H1 (cell line): ENCODE measurements around the gene TMEM139. TPM values are rescaled to one million over a fixed set of nuclear protein-coding genes. Genes with fewer than 3 reads are reported as not detected.

Experiments used
- CTCF ChIA-PET: fragments of 300-600 bp; sonication (Branson Sonifier 250); formaldehyde crosslinking; loops from one replicate; lab custom pipeline; 2021; ENCODE audit not compliant: partially characterized antibody; lab: Charles Lee
- POLR2A ChIA-PET: fragments of 300-600 bp; sonication (Branson Sonifier 250); formaldehyde crosslinking; loops from one replicate; lab custom pipeline; 2021; ENCODE audit warnings: inconsistent platforms; ENCODE audit not compliant: partially characterized antibody; lab: Charles Lee
- DNase-seq, 2 experiments: peaks; one replicate each; pipeline versions ENCODE4 v3.0.0 to v3.0.0-alpha.2; 2010 to 2022; ENCODE audit warnings: low spot score in 2 of 2, low read depth in 1 of 2, mixed read lengths in 1 of 2
- FAIRE-seq: peaks from 2 replicates; lab custom pipeline; 2011; peaks lifted over from hg19 to GRCh38; lab: Jason Lieb, UNC
- H2AFZ ChIP-seq: 2 replicates; pipeline ENCODE4 v1.8.1; 2012; ENCODE audit warnings: low read length, inconsistent platforms
- H2AK5ac ChIP-seq: 2 replicates; pipeline ENCODE4 v1.6.1; 2013; ENCODE audit warnings: low read depth, low read length
- H2BK120ac ChIP-seq: replicated peaks from 2 replicates; pipeline ENCODE3; 2013; ENCODE audit warnings: low read depth, low read length, inconsistent platforms
- H2BK12ac ChIP-seq: 2 replicates; pipeline ENCODE4 v1.6.1; 2013; ENCODE audit warnings: low read depth, low read length
- H2BK15ac ChIP-seq: 2 replicates; pipeline ENCODE4 v1.6.1; 2013; ENCODE audit warnings: low read length
- H2BK20ac ChIP-seq: 2 replicates; pipeline ENCODE4 v1.6.1; 2013; ENCODE audit warnings: low read length
- H2BK5ac ChIP-seq: 2 replicates; pipeline ENCODE4 v1.6.1; 2013; ENCODE audit warnings: low read depth, low read length
- H3K14ac ChIP-seq: 2 replicates; pipeline ENCODE4 v1.6.1; 2013; ENCODE audit warnings: inconsistent platforms; ENCODE audit not compliant: insufficient read length
- H3K18ac ChIP-seq: 2 replicates; pipeline ENCODE4 v1.6.1; 2013; ENCODE audit warnings: low read length; ENCODE audit errors: extremely low read depth
- H3K23ac ChIP-seq: 2 replicates; pipeline ENCODE4 v1.6.1; 2013; ENCODE audit warnings: inconsistent platforms; ENCODE audit not compliant: insufficient read length
- H3K23me2 ChIP-seq: 2 replicates; pipeline ENCODE4 v1.6.1; 2013; ENCODE audit warnings: low read depth, low read length
- H3K27ac ChIP-seq: 2 replicates; pipeline ENCODE4 v1.6.1; 2011; ENCODE audit warnings: low read depth, low read length, inconsistent platforms
- H3K27me3 ChIP-seq, 4 experiments: replicated peaks in 1 of 4; 1 replicate in 1 of 4; 2 replicates in 3 of 4; pipeline versions ENCODE4 v1.6.1 to v1.8.1; 2011 to 2013; ENCODE audit warnings: low read length in 3 of 4, mild to moderate bottlenecking in 3 of 4, inconsistent platforms in 2 of 4, mixed read lengths in 2 of 4, moderate library complexity in 1 of 4; ENCODE audit not compliant: control insufficient read depth in 3 of 4, insufficient read depth in 3 of 4; ENCODE audit errors: extremely low read depth in 1 of 4
- H3K36me3 ChIP-seq, 4 experiments: 2 replicates each; pipeline versions ENCODE4 v1.6.1 to v1.8.1; 2011 to 2013; ENCODE audit warnings: mild to moderate bottlenecking in 4 of 4, low read length in 3 of 4, moderate library complexity in 2 of 4, control low read depth in 1 of 4, inconsistent platforms in 1 of 4; ENCODE audit not compliant: insufficient read depth in 4 of 4, control insufficient read depth in 2 of 4
- H3K4ac ChIP-seq: replicated peaks from 2 replicates; pipeline ENCODE3; 2013; ENCODE audit warnings: low read length, low read depth, mixed read lengths, inconsistent platforms; ENCODE audit not compliant: insufficient read length
- H3K4me1 ChIP-seq, 4 experiments: replicated peaks in 1 of 4; 1 replicate in 1 of 4; 2 replicates in 3 of 4; pipeline versions ENCODE4 v1.6.1 to v1.8.1; 2011 to 2013; ENCODE audit warnings: low read length in 3 of 4, inconsistent platforms in 2 of 4, mixed read lengths in 1 of 4; ENCODE audit not compliant: insufficient read depth in 4 of 4, control insufficient read depth in 3 of 4
- H3K4me2 ChIP-seq, 2 experiments: 2 replicates each; pipeline versions ENCODE4 v1.6.1 to v1.8.1; 2011 to 2013; ENCODE audit warnings: low read depth in 2 of 2, low read length in 2 of 2, control low read depth in 1 of 2, inconsistent platforms in 1 of 2, mild to moderate bottlenecking in 1 of 2; ENCODE audit not compliant: insufficient read depth in 1 of 2
- H3K4me3 ChIP-seq, 4 experiments: fragments of 200-600, 300-600 bp in 1 of 4; sonication (generic), shearing (Covaris generic), sonication (Bioruptor Twin) in 1 of 4; 2 replicates each; pipeline versions ENCODE4 v1.5.1 to v1.8.1; 2011 to 2016; ENCODE audit warnings: low read length in 4 of 4, low read depth in 3 of 4, control low read depth in 2 of 4, inconsistent platforms in 2 of 4, mild to moderate bottlenecking in 2 of 4, mixed read lengths in 1 of 4, moderate library complexity in 1 of 4; ENCODE audit not compliant: insufficient read depth in 2 of 4; ENCODE audit errors: extremely low read depth in 1 of 4
- H3K56ac ChIP-seq: replicated peaks from 2 replicates; pipeline ENCODE3; 2013; ENCODE audit warnings: low read depth, mild to moderate bottlenecking, mixed read lengths, low read length, inconsistent platforms; ENCODE audit not compliant: insufficient read length
- H3K79me1 ChIP-seq: 2 replicates; pipeline ENCODE4 v1.6.1; 2013; ENCODE audit warnings: low read depth, low read length, control low read depth
- H3K79me2 ChIP-seq, 2 experiments: 2 replicates each; pipeline versions ENCODE4 v1.6.1 to v1.8.1; 2012 to 2013; ENCODE audit warnings: low read length in 2 of 2, mild to moderate bottlenecking in 2 of 2, inconsistent platforms in 1 of 2; ENCODE audit not compliant: insufficient read depth in 2 of 2, control insufficient read depth in 1 of 2
- H3K9ac ChIP-seq, 4 experiments: replicated peaks in 1 of 4; 1 replicate in 1 of 4; 2 replicates in 3 of 4; pipeline versions ENCODE4 v1.6.1 to v1.8.1; 2011 to 2013; ENCODE audit warnings: low read depth in 3 of 4, low read length in 3 of 4, control low read depth in 2 of 4, mild to moderate bottlenecking in 2 of 4, moderate library complexity in 2 of 4, inconsistent platforms in 1 of 4; ENCODE audit errors: extremely low read depth in 1 of 4
- H3K9me3 ChIP-seq, 2 experiments: 2 replicates each; pipeline versions ENCODE4 v1.6.1 to v1.8.1; 2012 to 2013; ENCODE audit warnings: mild to moderate bottlenecking in 2 of 2, moderate library complexity in 2 of 2, control low read depth in 1 of 2, inconsistent platforms in 1 of 2, low read depth in 1 of 2, low read length in 1 of 2, mixed read lengths in 1 of 2; ENCODE audit not compliant: insufficient read depth in 2 of 2
- H4K20me1 ChIP-seq, 2 experiments: replicated peaks in 1 of 2; 2 replicates each; pipeline versions ENCODE3 to v1.8.1; 2011 to 2013; ENCODE audit warnings: inconsistent platforms in 2 of 2, low read length in 2 of 2, mild to moderate bottlenecking in 1 of 2; ENCODE audit not compliant: insufficient read depth in 2 of 2, control insufficient read depth in 1 of 2
- H4K5ac ChIP-seq: 2 replicates; pipeline ENCODE4 v1.6.1; 2013; ENCODE audit warnings: low read length, low read depth, mixed read lengths, inconsistent platforms; ENCODE audit not compliant: insufficient read length
- H4K8ac ChIP-seq: 2 replicates; pipeline ENCODE4 v1.8.0; 2013; ENCODE audit warnings: mild to moderate bottlenecking, moderate library complexity, low read length, inconsistent platforms; ENCODE audit not compliant: insufficient read depth; ENCODE audit errors: extremely low read depth
- H4K91ac ChIP-seq: replicated peaks from 2 replicates; pipeline ENCODE3; 2013; ENCODE audit warnings: low read length, mixed read lengths, inconsistent platforms; ENCODE audit not compliant: insufficient read length
- HDAC2 ChIP-seq, 2 experiments: fragments of 300-600 bp in 1 of 2; sonication (generic) in 1 of 2; IDR thresholded peaks; 2 replicates each; pipeline ENCODE4 v1.6.1; 2011 to 2012; ENCODE audit warnings: low read depth in 2 of 2, low read length in 2 of 2, mild to moderate bottlenecking in 2 of 2, moderate library complexity in 2 of 2, borderline replicate concordance in 1 of 2, inconsistent platforms in 1 of 2
- RAD21 ChIP-seq, 2 experiments: IDR thresholded peaks in 1 of 2; conservative IDR thresholded peaks in 1 of 2; 2 replicates each; pipeline ENCODE4 v1.6.1; 2011; ENCODE audit warnings: low read depth in 2 of 2, low read length in 2 of 2, improper control_type of control experiment in 1 of 2, inconsistent platforms in 1 of 2, mild to moderate bottlenecking in 1 of 2, moderate library complexity in 1 of 2
- SIN3A ChIP-seq, 2 experiments: IDR thresholded peaks in 1 of 2; conservative IDR thresholded peaks in 1 of 2; 2 replicates each; pipeline ENCODE4 v1.6.1; 2011 to 2012; ENCODE audit warnings: low read length in 2 of 2, improper control_type of control experiment in 1 of 2, low read depth in 1 of 2, mild to moderate bottlenecking in 1 of 2
- WGBS, 2 experiments: shearing (Covaris generic) in 1 of 2; methylation state at CpG; one replicate each; pipeline versions ENCODE4 v1.1.6 to v1.1.7; 2013 to 2015; ENCODE audit warnings: low lambda C conversion rate in 2 of 2, mixed read lengths in 2 of 2, inconsistent platforms in 1 of 2, low coverage in 1 of 2, missing lambda C conversion rate in 1 of 2; ENCODE audit not compliant: insufficient replicate concordance in 2 of 2, insufficient coverage in 1 of 2, insufficient read length in 1 of 2; ENCODE audit errors: extremely low coverage in 1 of 2, missing lambda C conversion rate in 1 of 2; 5-methylcytosine and 5-hydroxymethylcytosine counted together
- polyA plus RNA-seq, 7 experiments: library from polyadenylated mRNA; depleted of rRNA in 3 of 7; stranded (reverse) in 5 of 7; unstranded in 2 of 7; fragments of >200 nt in 5 of 7; fragments of 200-250 nt in 2 of 7; gene quantifications; 1 replicate in 5 of 7; 2 replicates in 1 of 7; 4 replicates in 1 of 7; pipeline versions ENCODE4 v1.2.1 to v1.2.3, GENCODE V29; 2011 to 2013; ENCODE audit warnings: missing spikeins in 2 of 7, mixed read lengths in 2 of 7
- total RNA-seq: library from RNA; stranded (reverse); fragmentation: NEBNext Ultra II Directional; extraction: Animal tissue kit (Norgen Biotek cat#: 25700); gene quantifications from 2 replicates; pipeline ENCODE4 v1.2.1, GENCODE V29; 2021
- TF ChIP-seq, protein P1 (sequence below): IDR thresholded peaks from 2 replicates; pipeline ENCODE4 v1.6.1; 2012; ENCODE audit warnings: low read length, inconsistent platforms
- TF ChIP-seq, protein P2 (sequence below), 3 experiments: IDR thresholded peaks; 1 replicate in 2 of 3; 2 replicates in 1 of 3; pipeline versions ENCODE4 v1.5.1 to v1.6.1; 2011; ENCODE audit warnings: low read length in 3 of 3, mild to moderate bottlenecking in 3 of 3, inconsistent platforms in 2 of 3, low read depth in 1 of 3, moderate library complexity in 1 of 3; ENCODE audit not compliant: insufficient read depth in 1 of 3; ENCODE audit errors: control extremely low read depth in 1 of 3

The TMEM139 gene
- total and polyA plus RNA-seq, 2 of the 8 experiments (the other 6 are each of a cell fraction or from before 2014, with no cell fraction given) = 3.2 to 6.7 TPM

DNA sequence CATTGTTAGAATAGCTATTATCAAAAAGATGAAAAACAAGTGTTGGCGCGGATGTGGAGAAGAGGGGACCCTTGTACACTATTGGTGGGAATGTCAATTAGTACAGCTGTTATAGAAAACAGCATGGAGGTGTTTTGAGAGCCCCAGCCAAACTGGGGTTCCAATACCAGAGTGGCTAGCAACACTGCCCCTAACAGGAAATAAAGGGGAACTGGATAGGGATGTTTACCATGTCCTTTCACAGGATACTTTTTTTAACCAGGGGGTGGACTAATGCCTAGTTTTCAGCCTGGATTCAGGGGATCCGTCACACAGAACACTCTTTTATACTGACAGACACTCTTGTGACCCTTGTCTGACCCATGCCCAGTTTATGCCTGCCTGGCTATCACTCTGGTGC, 28.4 kb upstream of the TMEM139 start:
- Histone ChIP-seq H3K36me3 (no peaks in the 10 kb centered on the region), H2BK12ac (no peak overlapping the region), H3K4me3 (no peak overlapping the region), H2BK120ac (no peak overlapping the region), H4K20me1 (no peaks in the 10 kb centered on the region), H3K9ac (no peak overlapping the region), H2AFZ (0 out of 2 replicates have a peak overlapping the region, but pooled peaks have one; percentile 57), H3K79me1 (no peaks in the 10 kb centered on the region), H3K23me2 (no peaks in the 10 kb centered on the region), H3K9me3 (no peaks in the 10 kb centered on the region), H3K4ac (no peak overlapping the region), H3K79me2 (no peaks in the 10 kb centered on the region), H2BK5ac (no peak overlapping the region), H4K8ac (no peak overlapping the region), H3K27me3 (no peaks in the 10 kb centered on the region), H4K5ac (no peak overlapping the region), H3K18ac (no peak overlapping the region), H2BK20ac (no peak overlapping the region), H3K27ac (no peak overlapping the region), H3K56ac (no peak overlapping the region), H2BK15ac (no peak overlapping the region), H3K23ac (no peak overlapping the region), H4K91ac (no peak overlapping the region), H3K14ac (no peak overlapping the region), H3K4me1 (no peaks in the 10 kb centered on the region), H3K4me2 (no peak overlapping the region), H2AK5ac (no peak overlapping the region)
- CTCF ChIA-PET = interaction anchor here (0.7 to 5.3 kb wide), 13 partner anchors 12 to 947 kb away, joined by 3 to 35 read pairs (median 6); partner anchors contain the start of gene CASP2
- DNase-seq (no peak), FAIRE-seq (no peak)
- TF ChIP-seq, protein P1, sequence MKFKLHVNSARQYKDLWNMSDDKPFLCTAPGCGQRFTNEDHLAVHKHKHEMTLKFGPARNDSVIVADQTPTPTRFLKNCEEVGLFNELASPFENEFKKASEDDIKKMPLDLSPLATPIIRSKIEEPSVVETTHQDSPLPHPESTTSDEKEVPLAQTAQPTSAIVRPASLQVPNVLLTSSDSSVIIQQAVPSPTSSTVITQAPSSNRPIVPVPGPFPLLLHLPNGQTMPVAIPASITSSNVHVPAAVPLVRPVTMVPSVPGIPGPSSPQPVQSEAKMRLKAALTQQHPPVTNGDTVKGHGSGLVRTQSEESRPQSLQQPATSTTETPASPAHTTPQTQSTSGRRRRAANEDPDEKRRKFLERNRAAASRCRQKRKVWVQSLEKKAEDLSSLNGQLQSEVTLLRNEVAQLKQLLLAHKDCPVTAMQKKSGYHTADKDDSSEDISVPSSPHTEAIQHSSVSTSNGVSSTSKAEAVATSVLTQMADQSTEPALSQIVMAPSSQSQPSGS = no peak
- TF ChIP-seq RAD21 (IDR thresholded peaks at IDR 0.05 in 1 of 2, conservative IDR thresholded peaks at IDR 0.05 in 1 of 2; ENCODE audit: low read depth in 2 of 2, low read length in 2 of 2) = peak in 1 of 2 experiments; percentile 31; a peak in 2 of 4 replicates
- TF ChIP-seq HDAC2 (IDR thresholded peaks at IDR 0.05; ENCODE audit: borderline replicate concordance in 1 of 2, low read depth in 2 of 2, low read length in 2 of 2) = no peak
- no peak for TF ChIP-seq SIN3A (conservative IDR thresholded peaks at IDR 0.05 in 1 of 2, IDR thresholded peaks at IDR 0.05 in 1 of 2; ENCODE audit: low read depth in 1 of 2, low read length in 2 of 2)
- TF ChIP-seq, protein P2, sequence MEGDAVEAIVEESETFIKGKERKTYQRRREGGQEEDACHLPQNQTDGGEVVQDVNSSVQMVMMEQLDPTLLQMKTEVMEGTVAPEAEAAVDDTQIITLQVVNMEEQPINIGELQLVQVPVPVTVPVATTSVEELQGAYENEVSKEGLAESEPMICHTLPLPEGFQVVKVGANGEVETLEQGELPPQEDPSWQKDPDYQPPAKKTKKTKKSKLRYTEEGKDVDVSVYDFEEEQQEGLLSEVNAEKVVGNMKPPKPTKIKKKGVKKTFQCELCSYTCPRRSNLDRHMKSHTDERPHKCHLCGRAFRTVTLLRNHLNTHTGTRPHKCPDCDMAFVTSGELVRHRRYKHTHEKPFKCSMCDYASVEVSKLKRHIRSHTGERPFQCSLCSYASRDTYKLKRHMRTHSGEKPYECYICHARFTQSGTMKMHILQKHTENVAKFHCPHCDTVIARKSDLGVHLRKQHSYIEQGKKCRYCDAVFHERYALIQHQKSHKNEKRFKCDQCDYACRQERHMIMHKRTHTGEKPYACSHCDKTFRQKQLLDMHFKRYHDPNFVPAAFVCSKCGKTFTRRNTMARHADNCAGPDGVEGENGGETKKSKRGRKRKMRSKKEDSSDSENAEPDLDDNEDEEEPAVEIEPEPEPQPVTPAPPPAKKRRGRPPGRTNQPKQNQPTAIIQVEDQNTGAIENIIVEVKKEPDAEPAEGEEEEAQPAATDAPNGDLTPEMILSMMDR (IDR thresholded peaks at IDR 0.05; ENCODE audit: control extremely low read depth in 1 of 3, insufficient read depth in 1 of 3, low read depth in 1 of 3, low read length in 3 of 3) = peak in 2 of 3 experiments; percentile 38 to 54; a peak in 3 of 4 replicates
- 85% methylated on average over 3 of the region's 3 CpGs; no CpG with 5 or more reads in 1 of the 2 experiments for WGBS, 2 experiments
- POLR2A ChIA-PET = interaction anchor here (0.8 kb wide), 1 partner anchor 140 kb away, joined by 3 read pairs; no protein-coding TSS in a partner anchor
